Activated T-cell treated with anti-CD3 and anti-CD28 coated beads, Interleukin-2, amount 50 U/mL, for 48 hours (primary cell): Measurements from ENCODE around the gene MOGAT2.
"Not testable (repeated sequence)": the region's sequence is repeated elsewhere in the genome, so short reads cannot be mapped to it uniquely, and the experiment has no call there.

Source experiments
- DNase-seq, 2 experiments: peaks; one replicate each; pipeline ENCODE4 v3.0.0-alpha.2; 2020

The MOGAT2 gene

GRCh38 chr11:75717608-75718418 lies at the start of gene MOGAT2:
TSS of gene MOGAT2 (plus strand) at chr11:75717838. CDS start at chr11:75717889, 51 bp downstream.
- no peak for DNase-seq

DNA sequence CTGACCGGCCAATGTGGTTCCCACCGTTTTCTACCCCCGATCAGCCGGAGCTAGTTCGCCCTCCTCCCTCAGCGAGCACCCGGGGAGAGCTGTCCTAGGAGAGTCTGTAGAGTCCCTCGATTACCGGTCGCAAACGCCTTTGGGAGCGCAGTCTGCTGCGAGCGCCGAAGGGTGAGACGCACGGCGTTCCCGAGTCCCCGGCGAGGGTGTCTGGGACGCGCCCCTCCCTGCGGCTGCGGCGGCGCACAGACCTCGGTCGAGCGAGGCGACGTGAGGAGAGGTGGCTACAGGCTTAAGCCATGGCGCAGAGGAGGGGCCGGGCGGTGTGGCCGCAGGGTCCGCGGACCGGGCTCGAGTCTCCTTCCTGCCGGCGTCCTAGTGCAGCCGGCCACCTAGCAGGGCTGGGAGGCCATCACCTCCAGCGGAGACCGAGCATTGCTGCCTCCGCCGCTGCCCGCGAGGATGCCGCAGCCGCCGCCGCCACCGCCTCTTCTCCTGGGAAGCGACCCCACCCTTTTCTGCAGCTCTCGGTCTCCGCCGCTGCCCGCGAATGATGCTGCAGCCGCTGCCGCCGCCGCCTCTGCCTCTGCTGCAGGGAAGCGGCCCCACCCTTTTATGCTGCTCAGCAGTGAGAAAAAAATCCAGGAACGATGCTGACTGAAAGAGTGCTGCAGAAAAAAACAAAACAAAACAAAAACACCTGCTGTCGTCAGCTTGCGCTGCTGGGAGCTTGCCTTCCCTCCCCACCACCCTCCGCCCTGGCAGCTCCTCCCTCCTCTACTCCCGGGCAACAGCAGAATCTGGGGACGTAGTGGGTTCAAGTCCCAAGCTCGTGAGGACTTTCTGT lies 49.0 kb upstream of the MOGAT2 start, which contains the start of gene MAP6:
MAP6 (minus strand) TSS at position 588 of the 847 bp plus-strand sequence. CDS start 669 bp downstream, outside the sequence.
- peak; percentile 29 to 57 for DNase-seq

DNA sequence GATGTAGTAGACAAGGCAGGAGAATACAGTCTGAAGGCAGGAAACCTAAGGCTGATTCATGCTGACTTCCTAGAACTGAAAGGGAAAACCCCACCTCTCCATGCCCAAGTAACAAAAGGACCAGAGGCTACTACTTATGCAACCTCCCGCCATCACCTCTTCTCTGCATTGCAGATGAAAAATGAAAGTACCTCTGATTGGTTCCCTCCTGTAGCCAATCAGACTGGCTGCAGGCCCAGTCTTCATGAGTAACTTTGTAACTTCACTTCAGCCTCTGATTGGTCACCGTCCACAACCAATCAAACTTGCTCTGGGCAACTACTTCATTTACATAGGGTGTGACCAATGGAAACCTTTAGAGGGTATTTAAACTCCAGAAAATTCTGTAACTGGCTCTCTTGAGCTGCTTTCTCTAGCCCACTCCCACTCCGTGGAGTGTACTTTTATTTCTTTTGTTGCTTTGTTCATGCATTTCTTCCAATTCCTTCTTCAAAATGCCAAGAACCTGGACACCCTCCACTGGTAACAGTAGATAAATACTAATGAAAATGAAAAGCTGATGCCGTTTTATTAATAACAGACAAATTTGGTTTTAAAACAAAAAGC lies 43.6 kb upstream of the MOGAT2 start:
- peak; percentile 46 to 53 for DNase-seq

GRCh38 chr11:75677275-75677674 lies 40.4 kb upstream of the MOGAT2 start:
- no peak for DNase-seq

DNA sequence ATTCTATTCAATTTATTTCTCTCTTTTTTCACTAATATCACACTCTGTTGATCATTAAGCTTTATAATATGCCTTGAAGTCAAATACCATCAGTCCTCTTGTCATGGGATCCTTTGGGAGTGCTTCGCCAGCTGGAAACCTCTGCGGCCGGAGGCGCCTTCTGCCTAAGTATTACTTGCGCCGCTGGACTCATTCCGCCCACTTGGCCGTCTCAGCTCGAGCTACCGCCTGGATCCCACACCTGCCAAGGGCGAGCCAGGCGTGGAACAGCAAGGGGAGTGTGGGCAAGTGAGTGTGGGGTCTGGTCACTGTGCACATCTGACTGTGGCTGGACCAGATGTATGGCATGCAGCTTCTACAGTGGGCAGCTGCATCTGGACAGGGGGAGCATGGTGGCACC lies 39.7 kb upstream of the MOGAT2 start:
- no peak for DNase-seq

DNA sequence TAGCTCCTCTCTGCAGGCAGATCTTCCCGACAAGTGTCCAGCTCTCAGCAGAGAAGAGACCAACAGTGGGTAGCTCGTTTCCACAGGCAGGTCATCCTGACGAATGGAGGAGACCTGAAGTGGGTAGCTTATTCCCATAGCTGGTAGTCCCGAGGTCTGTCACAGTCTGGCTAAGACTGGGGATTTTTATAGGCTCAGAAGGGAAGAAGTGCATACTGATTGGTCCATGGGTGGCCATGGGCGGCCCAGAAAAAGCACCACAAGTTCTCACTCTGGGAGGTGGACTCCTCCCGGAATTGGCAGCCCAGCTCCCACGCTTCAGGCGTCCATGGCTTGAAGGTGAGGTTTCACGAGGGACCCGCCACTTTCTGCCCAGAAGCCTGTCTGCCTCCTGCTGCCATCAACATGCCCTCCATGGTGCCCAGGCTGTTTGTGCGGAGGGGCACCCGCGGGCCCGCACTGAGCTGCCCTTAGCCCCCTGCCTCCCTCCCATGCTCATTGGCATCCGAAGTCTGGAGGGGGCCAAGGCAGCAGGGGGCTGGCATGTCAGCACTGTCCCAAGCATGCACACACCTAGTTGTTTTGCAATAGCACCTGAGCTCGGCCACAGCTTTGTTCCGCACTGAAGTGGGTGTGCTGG lies 38.9 kb upstream of the MOGAT2 start:
- no peak for DNase-seq

DNA sequence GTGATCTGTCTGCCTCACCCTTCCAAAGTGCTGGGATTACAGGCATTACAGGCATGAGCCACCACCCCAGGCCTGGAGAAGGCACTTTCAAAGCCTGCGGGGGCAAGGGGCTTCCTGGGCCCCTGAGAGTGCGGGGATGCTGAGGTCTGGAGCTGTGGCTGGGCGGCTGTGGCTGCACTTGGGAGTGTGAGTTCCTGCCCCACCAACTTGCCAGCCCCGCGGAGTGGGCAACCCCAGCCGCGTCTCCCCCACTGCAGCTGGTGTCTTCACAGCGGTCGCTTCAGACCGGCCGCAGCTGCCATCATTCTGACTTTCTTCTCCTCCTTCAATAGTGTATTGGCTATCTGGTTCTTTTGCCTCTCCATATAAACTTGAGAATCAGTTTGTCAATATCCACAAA lies 38.1 kb upstream of the MOGAT2 start:
- DNase-seq = no peak

DNA sequence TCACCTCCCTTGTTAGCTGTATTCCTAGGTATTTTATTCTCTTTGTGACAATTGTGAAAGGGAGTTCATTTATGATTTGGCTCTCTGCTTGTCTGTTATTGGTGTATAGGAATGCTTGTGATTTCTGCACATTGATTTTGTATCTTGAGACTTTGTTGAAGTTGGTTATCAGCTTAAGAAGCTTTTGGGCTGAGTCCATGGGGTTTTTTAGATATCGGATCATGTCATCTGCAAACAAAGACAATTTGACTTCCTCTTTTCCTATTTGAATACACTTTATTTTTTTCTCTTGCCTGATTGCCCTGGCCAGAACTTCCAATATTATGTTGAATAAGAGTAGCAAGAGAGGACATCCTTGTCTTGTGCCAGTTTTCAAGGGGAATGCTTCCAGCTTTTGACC lies 33.8 kb upstream of the MOGAT2 start:
- DNase-seq = not testable (repeated sequence)

DNA sequence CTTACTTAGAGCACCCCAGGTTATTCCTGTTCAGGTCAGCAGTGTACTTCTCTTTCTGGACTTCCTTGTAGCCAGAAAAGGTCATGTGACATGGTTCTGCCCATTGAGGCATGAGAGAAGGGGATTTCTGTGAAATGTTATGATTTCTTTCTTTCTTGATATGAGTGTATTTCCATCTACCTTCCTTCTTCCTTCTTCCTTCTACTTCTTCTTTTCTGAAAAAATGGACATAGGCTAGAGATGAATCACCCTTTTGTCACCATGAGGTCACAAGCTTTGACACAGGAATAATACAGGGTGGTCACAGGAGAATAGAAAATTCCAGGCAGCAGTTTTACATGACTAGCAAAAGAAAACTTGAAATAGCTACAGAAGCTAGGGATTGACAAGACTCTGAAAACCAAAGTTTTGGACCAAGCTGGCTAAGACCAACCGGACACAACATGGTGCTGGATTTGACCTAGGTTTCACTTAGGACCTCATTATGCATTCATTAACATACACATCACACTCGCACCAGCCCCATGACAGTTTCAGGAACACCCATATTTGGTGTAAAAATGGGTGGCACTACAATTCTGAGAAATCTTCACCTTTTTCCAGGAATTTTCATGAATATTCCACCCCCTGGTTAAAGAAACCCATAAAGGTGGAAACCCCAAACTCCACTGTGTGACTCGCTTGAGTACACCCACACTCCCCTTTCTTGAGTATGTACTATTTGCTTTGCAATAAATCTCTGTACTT lies 27.6 kb upstream of the MOGAT2 start:
- no peak for DNase-seq

DNA sequence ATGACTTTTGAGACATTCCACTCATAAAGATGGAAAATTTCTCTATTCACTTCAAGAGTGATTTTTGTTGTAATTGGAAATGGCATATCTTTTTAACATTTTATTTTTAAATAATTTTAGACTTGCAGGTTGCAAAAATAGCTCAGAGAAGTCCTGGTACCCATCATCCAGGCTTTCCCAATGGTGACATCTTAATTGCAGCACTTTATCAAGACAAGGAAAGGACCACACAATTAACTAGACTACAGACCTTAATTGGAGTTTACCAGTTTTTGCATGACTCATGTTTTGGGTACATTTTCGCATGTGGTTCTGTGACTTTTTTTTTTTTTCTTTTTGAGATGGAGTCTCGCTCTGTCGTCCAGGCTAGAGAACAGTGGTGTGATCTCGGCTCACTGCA lies 25.8 kb upstream of the MOGAT2 start:
- no peak for DNase-seq

- DNase-seq = no peak
Observed at GRCh38 chr11:75697906-75698581, 19.6 kb upstream of the MOGAT2 start.

DNA sequence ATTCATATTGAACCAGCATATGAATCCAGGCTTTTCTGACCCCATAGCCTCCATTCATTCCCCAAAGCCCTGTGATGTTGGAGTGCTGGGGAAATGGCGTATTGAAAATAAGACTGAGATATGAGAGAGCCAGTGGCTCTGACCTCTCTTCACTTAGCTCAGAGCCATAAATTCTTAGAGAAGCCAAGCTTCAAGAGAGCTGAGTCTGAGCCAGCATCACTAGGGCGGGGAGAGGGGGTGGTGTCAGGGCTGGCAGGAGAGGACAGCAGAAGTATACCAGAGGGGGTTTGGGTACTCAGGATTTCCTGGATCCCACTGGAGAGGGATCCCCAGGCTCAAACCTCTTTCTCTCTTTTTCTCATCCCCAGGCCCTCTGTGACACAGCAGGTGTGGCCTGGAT lies 16.7 kb upstream of the MOGAT2 start:
- DNase-seq = no peak

- DNase-seq = no peak
Observed at GRCh38 chr11:75703695-75704237, 13.9 kb upstream of the MOGAT2 start.

GRCh38 chr11:75705541-75705940 lies 12.1 kb upstream of the MOGAT2 start:
- no peak for DNase-seq

GRCh38 chr11:75706260-75706729 lies 11.3 kb upstream of the MOGAT2 start:
- peak; percentile 68 to 78 for DNase-seq

DNA sequence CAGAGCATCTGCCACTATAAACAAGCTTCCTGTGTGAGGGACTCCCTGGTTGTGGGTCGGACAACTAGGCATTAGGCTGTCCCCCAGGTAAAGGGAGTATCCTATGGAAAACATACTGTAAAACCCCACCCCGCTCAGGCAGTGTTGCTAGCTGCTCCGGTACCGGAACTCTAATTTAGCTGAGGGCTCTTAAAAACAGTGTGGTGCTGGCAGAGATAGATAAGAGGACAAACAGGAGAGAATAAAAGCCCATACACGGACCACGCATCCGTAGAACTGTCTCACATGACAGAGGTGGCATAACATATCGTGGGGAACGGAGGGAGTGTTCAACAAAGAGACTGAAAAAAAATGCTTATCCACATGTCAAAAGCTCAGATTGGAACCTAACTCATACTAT lies 3.4 kb upstream of the MOGAT2 start:
- DNase-seq = no peak

DNA sequence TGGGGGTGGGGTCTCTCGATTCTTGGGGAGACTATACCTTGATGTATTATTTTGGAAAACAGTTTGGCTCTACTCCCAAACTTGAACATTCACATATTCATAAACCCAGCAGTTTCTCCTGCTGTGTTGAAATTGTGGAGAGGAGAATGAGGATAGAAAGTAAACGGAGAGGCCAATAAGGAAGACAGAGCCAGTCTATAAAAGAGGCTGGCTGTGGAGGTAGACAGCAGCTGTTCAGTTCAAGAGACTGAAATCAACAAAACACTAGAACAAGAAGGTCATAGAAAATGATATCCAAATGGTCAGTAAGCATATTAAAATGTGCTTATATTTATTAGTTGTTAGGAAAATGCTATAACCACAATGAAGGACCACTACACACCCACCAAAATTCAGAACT lies 1.9 kb upstream of the MOGAT2 start:
- no peak for DNase-seq

DNA sequence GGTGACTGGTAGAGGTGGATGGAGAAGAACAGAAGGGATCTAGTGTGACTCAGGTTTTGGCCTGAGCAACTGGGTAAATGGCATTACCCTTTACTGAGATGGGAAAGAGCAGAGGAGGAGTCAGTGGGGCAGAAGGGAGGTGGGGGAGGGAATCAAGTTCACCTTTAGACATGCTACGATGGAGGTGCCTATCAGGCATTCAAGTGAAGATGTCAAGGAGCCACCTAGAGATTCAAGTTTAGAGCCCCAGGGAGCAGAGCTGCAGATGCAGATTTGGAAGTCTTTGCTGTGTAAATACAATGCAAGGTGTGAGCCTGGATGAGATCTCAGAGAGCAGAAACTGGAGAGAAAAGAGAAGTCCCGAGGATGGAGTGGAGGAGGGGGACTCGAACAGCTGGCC lies 979 bp upstream of the MOGAT2 start:
- no peak for DNase-seq

DNA sequence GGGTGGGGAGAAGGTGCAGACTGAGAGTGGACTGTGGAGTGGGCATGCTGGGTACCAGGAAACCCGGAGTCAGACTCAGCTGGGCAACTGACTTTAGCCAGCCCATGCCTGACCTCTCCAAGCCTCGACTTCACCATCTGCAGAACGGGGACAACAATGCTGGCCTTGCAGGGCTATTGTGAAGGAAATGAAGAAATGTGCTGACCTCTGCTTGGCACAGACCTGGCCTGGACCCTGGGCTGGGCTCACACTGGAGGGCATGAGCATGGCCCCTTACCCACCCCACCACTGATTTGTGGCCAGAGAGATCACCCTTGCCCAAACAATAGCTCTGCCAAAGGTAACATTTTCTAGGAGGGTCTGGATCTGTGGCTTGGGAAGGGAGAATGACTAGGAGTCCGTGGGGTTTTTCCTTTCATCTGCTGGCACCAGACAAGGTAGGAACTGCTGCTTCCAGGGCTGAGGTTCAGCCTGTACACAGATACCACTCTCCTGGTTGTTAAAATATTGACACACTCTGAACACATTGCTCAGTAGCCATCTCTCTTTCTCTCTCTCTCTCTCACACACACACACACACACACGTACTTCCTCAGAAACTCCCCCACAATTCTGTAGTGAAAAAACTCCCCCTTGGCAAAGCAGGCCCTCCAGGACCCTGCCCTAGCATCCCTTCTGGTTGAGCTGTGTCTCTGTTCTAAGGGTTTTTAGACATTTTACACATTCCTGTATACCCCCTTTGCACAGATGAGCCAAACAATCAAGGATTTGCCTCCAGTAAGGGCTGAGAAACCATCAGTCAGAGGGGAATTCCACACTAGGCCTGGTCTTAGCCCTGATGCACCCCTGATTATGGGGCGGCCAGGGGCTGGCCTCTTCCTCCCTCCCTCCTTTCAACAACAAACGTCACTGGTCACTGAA lies 1.0 kb downstream of the MOGAT2 start:
- no peak for DNase-seq
